Measurements from ENCODE around the gene AP2B1. TPM values are rescaled to one million over a fixed set of nuclear protein-coding genes. Genes with fewer than 3 reads are reported as not detected.
A peak's percentile ranks its signal among the peaks of the same experiment; 100 is the strongest.

The AP2B1 gene
- total RNA-seq, 1 donor from 2014 or later, result 177 TPM

GRCh38 chr17:35660902-35661301 is 73.8 kb downstream of the AP2B1 start:
- intact Hi-C loops (cut with micrococcal nuclease), result no loop called here
- Mint-ChIP-seq H3K9me3 (no peaks in the 10 kb centered on the region), H3K27me3 (ENCODE audit: low read depth) (no peaks in the 10 kb centered on the region), H3K27ac (no peak overlapping the region), H3K36me3 (ENCODE audit: low read depth) (peaks cover 66% of the 10 kb centered on the region), H3K4me1 (ENCODE audit: low read depth) (peaks cover 2% of the 10 kb centered on the region), H3K4me3 (ENCODE audit: low read depth) (no peak overlapping the region)
- no peak for DNase-seq (ENCODE audit: low spot score)

- H3K27me3 Mint-ChIP-seq (ENCODE audit: low read depth), result no peaks in the 10 kb centered on the region
- peaks cover 53% of the 10 kb centered on the region for H3K36me3 Mint-ChIP-seq (ENCODE audit: low read depth)
- no peaks in the 10 kb centered on the region for H3K9me3 Mint-ChIP-seq
- DNase-seq (ENCODE audit: low spot score), result no peak
- H3K27ac Mint-ChIP-seq, result no peak overlapping the region
- intact Hi-C loops (cut with micrococcal nuclease), result no loop called here
- no peak overlapping the region for H3K4me3 Mint-ChIP-seq (ENCODE audit: low read depth)
- H3K4me1 Mint-ChIP-seq (ENCODE audit: low read depth), result no peaks in the 10 kb centered on the region
Measured at GRCh38 chr17:35664685-35665084, 77.6 kb downstream of the AP2B1 start.

- Mint-ChIP-seq H3K4me3 (ENCODE audit: low read depth) (no peak overlapping the region), H3K9me3 (no peaks in the 10 kb centered on the region)
Measured at GRCh38 chr17:35665662-35666061, 78.5 kb downstream of the AP2B1 start.

GRCh38 chr17:35666070-35666469 is 78.9 kb downstream of the AP2B1 start:
- intact Hi-C loops (cut with micrococcal nuclease), result no loop called here
- Mint-ChIP-seq H3K4me1 (ENCODE audit: low read depth) (no peaks in the 10 kb centered on the region), H3K27ac (no peak overlapping the region), H3K9me3 (no peaks in the 10 kb centered on the region), H3K27me3 (ENCODE audit: low read depth) (no peaks in the 10 kb centered on the region), H3K4me3 (ENCODE audit: low read depth) (no peak overlapping the region), H3K36me3 (ENCODE audit: low read depth) (peaks cover 51% of the 10 kb centered on the region)
- DNase-seq (ENCODE audit: low spot score), result no peak

More at GRCh38 chr17:35665662-35666061, 78.5 kb downstream of the AP2B1 start:
- no peak for DNase-seq (ENCODE audit: low spot score)
- intact Hi-C loops (cut with micrococcal nuclease), result no loop called here
- Mint-ChIP-seq H3K27me3 (ENCODE audit: low read depth) (no peaks in the 10 kb centered on the region), H3K27ac (no peak overlapping the region), H3K4me1 (ENCODE audit: low read depth) (no peaks in the 10 kb centered on the region), H3K36me3 (ENCODE audit: low read depth) (peaks cover 52% of the 10 kb centered on the region)

GRCh38 chr17:35666967-35667532 is 79.9 kb downstream of the AP2B1 start:
- Mint-ChIP-seq H3K27me3 (ENCODE audit: low read depth) (no peaks in the 10 kb centered on the region), H3K27ac (no peak overlapping the region), H3K36me3 (ENCODE audit: low read depth) (peaks cover 51% of the 10 kb centered on the region), H3K4me1 (ENCODE audit: low read depth) (no peaks in the 10 kb centered on the region), H3K4me3 (ENCODE audit: low read depth) (no peak overlapping the region), H3K9me3 (no peaks in the 10 kb centered on the region)
- intact Hi-C loops (cut with micrococcal nuclease), result no loop called here
- DNase-seq (ENCODE audit: low spot score), result no peak

GRCh38 chr17:35668802-35669201 is 81.7 kb downstream of the AP2B1 start:
- Mint-ChIP-seq H3K4me1 (ENCODE audit: low read depth) (no peaks in the 10 kb centered on the region), H3K9me3 (no peaks in the 10 kb centered on the region), H3K4me3 (ENCODE audit: low read depth) (no peak overlapping the region), H3K27ac (no peak overlapping the region), H3K27me3 (ENCODE audit: low read depth) (no peaks in the 10 kb centered on the region), H3K36me3 (ENCODE audit: low read depth) (peaks cover 46% of the 10 kb centered on the region)
- intact Hi-C loops (cut with micrococcal nuclease), result no loop called here
- DNase-seq (ENCODE audit: low spot score), result no peak

- DNase-seq (ENCODE audit: low spot score), result no peak
- peaks cover 14% of the 10 kb centered on the region for H3K4me1 Mint-ChIP-seq (ENCODE audit: low read depth)
- H3K36me3 Mint-ChIP-seq (ENCODE audit: low read depth), result peaks cover 67% of the 10 kb centered on the region
- H3K27me3 Mint-ChIP-seq (ENCODE audit: low read depth), result no peaks in the 10 kb centered on the region
- H3K4me3 Mint-ChIP-seq (ENCODE audit: low read depth), result no peak overlapping the region
- H3K9me3 Mint-ChIP-seq, result no peaks in the 10 kb centered on the region
- H3K27ac Mint-ChIP-seq, result no peak overlapping the region
- intact Hi-C loops (cut with micrococcal nuclease), result no loop called here
Measured at GRCh38 chr17:35674552-35674951, 87.4 kb downstream of the AP2B1 start.

GRCh38 chr17:35676441-35676840 is 89.3 kb downstream of the AP2B1 start:
- Mint-ChIP-seq H3K36me3 (ENCODE audit: low read depth) (peaks cover 67% of the 10 kb centered on the region), H3K27ac (no peak overlapping the region), H3K27me3 (ENCODE audit: low read depth) (no peaks in the 10 kb centered on the region), H3K9me3 (no peaks in the 10 kb centered on the region), H3K4me1 (ENCODE audit: low read depth) (peaks cover 14% of the 10 kb centered on the region), H3K4me3 (ENCODE audit: low read depth) (no peak overlapping the region)
- intact Hi-C loops (cut with micrococcal nuclease), result no loop called here
- no peak for DNase-seq (ENCODE audit: low spot score)

GRCh38 chr17:35679007-35679682 is 92.0 kb downstream of the AP2B1 start:
- Mint-ChIP-seq H3K36me3 (ENCODE audit: low read depth) (peaks cover 70% of the 10 kb centered on the region), H3K4me1 (ENCODE audit: low read depth) (peaks cover 14% of the 10 kb centered on the region), H3K9me3 (no peaks in the 10 kb centered on the region), H3K27ac (peak overlapping the region; percentile 58), H3K4me3 (ENCODE audit: low read depth) (no peak overlapping the region), H3K27me3 (ENCODE audit: low read depth) (no peaks in the 10 kb centered on the region)
- no peak for DNase-seq (ENCODE audit: low spot score)
- intact Hi-C loops (cut with micrococcal nuclease), result no loop called here

GRCh38 chr17:35683591-35683990 is 96.5 kb downstream of the AP2B1 start:
- peaks cover 68% of the 10 kb centered on the region for H3K36me3 Mint-ChIP-seq (ENCODE audit: low read depth)
- no peak overlapping the region for H3K27ac Mint-ChIP-seq
- no peak for DNase-seq (ENCODE audit: low spot score)

GRCh38 chr17:35684055-35684802 is 97.1 kb downstream of the AP2B1 start:
- no peak for DNase-seq (ENCODE audit: low spot score)
- Mint-ChIP-seq H3K27ac (no peak overlapping the region), H3K36me3 (ENCODE audit: low read depth) (peaks cover 68% of the 10 kb centered on the region), H3K27me3 (ENCODE audit: low read depth) (no peaks in the 10 kb centered on the region), H3K9me3 (no peaks in the 10 kb centered on the region), H3K4me3 (ENCODE audit: low read depth) (no peak overlapping the region), H3K4me1 (ENCODE audit: low read depth) (peaks cover 3% of the 10 kb centered on the region)
- intact Hi-C loops (cut with micrococcal nuclease), result no loop called here

More at GRCh38 chr17:35683591-35683990, 96.5 kb downstream of the AP2B1 start:
- intact Hi-C loops (cut with micrococcal nuclease), result no loop called here
- H3K4me1 Mint-ChIP-seq (ENCODE audit: low read depth), result peaks cover 10% of the 10 kb centered on the region
- H3K27me3 Mint-ChIP-seq (ENCODE audit: low read depth), result no peaks in the 10 kb centered on the region
- no peaks in the 10 kb centered on the region for H3K9me3 Mint-ChIP-seq
- no peak overlapping the region for H3K4me3 Mint-ChIP-seq (ENCODE audit: low read depth)

- Mint-ChIP-seq H3K4me3 (ENCODE audit: low read depth) (no peak overlapping the region), H3K36me3 (ENCODE audit: low read depth) (peaks cover 58% of the 10 kb centered on the region), H3K4me1 (ENCODE audit: low read depth) (no peaks in the 10 kb centered on the region), H3K27me3 (ENCODE audit: low read depth) (no peaks in the 10 kb centered on the region), H3K27ac (no peak overlapping the region), H3K9me3 (no peaks in the 10 kb centered on the region)
- intact Hi-C loops (cut with micrococcal nuclease), result no loop called here
- no peak for DNase-seq (ENCODE audit: low spot score)
Measured at GRCh38 chr17:35692512-35693210, 105.5 kb downstream of the AP2B1 start.

GRCh38 chr17:35693662-35694061 is 106.5 kb downstream of the AP2B1 start:
- intact Hi-C loops (cut with micrococcal nuclease), result no loop called here
- Mint-ChIP-seq H3K4me3 (ENCODE audit: low read depth) (no peak overlapping the region), H3K4me1 (ENCODE audit: low read depth) (no peaks in the 10 kb centered on the region), H3K9me3 (no peaks in the 10 kb centered on the region), H3K27ac (no peak overlapping the region), H3K36me3 (ENCODE audit: low read depth) (peaks cover 48% of the 10 kb centered on the region), H3K27me3 (ENCODE audit: low read depth) (no peaks in the 10 kb centered on the region)
- DNase-seq (ENCODE audit: low spot score), result no peak

Measured in activated T-helper 2 cell treated with anti-CD3 and anti-CD28 coated beads, Interferon-gamma antibody, Interleukin-2, Interleukin-4, amounts not matched to agents 10 μg/mL and 5 μg/mL and 100 μg/mL, durations not matched to agents 14 hours and 24 hours and 36 hours (primary cell).